Keratinocyte (primary cell): Measurements from ENCODE around the gene VPS13A. TPM values are rescaled to one million over a fixed set of nuclear protein-coding genes. Genes with fewer than 3 reads are reported as not detected.
A peak's percentile ranks its signal among the peaks of the same experiment; 100 is the strongest.

Experiments
- DNase-seq: peaks from one replicate; pipeline ENCODE4 v3.0.0-alpha.2; 2011; ENCODE audit warnings: low read depth, missing footprints, low spot score
- FAIRE-seq: peaks from 2 replicates; lab custom pipeline; 2011; peaks lifted over from hg19 to GRCh38; lab: Jason Lieb, UNC
- H2AFZ ChIP-seq: 2 replicates; pipeline ENCODE4 v1.6.0; 2012; ENCODE audit warnings: low read length, control low read depth, inconsistent platforms; ENCODE audit not compliant: control insufficient read depth
- H3K27ac ChIP-seq: 2 replicates; pipeline ENCODE4 v1.5.1; 2011; ENCODE audit warnings: low read length; ENCODE audit not compliant: control insufficient read depth, insufficient read depth
- H3K27me3 ChIP-seq: 3 replicates; pipeline ENCODE4 v1.6.0; 2011; ENCODE audit warnings: low read length; ENCODE audit not compliant: control insufficient read depth, insufficient read depth; ENCODE audit errors: extremely low read depth
- H3K36me3 ChIP-seq, 2 experiments: 2 replicates in 1 of 2; 3 replicates in 1 of 2; pipeline ENCODE4 v1.5.1; 2011; ENCODE audit warnings: low read length in 2 of 2, mild to moderate bottlenecking in 1 of 2; ENCODE audit not compliant: control insufficient read depth in 2 of 2, insufficient read depth in 2 of 2; ENCODE audit errors: extremely low read depth in 1 of 2
- H3K4me1 ChIP-seq: 3 replicates; pipeline ENCODE4 v1.5.1; 2011; ENCODE audit warnings: low read length; ENCODE audit not compliant: control insufficient read depth, insufficient read depth; ENCODE audit errors: extremely low read depth
- H3K4me2 ChIP-seq: 3 replicates; pipeline ENCODE4 v1.6.0; 2011; ENCODE audit warnings: low read depth, low read length; ENCODE audit not compliant: control insufficient read depth, insufficient read depth; ENCODE audit errors: extremely low read depth
- H3K4me3 ChIP-seq, 3 experiments: fragments of 200-600 bp in 1 of 3; sonication (generic) in 1 of 3; 2 replicates in 2 of 3; 3 replicates in 1 of 3; pipeline ENCODE4 v1.5.1; 2011 to 2016; ENCODE audit warnings: low read length in 3 of 3, mild to moderate bottlenecking in 3 of 3, control low read depth in 2 of 3, inconsistent platforms in 1 of 3, low read depth in 1 of 3, mixed read lengths in 1 of 3, mixed run types in 1 of 3, moderate library complexity in 1 of 3; ENCODE audit not compliant: control insufficient read depth in 2 of 3, insufficient read depth in 2 of 3; ENCODE audit errors: extremely low read depth in 1 of 3
- H3K79me2 ChIP-seq: 2 replicates; pipeline ENCODE4 v1.6.0; 2012; ENCODE audit warnings: low read length; ENCODE audit not compliant: control insufficient read depth, insufficient read depth
- H3K9ac ChIP-seq: 3 replicates; pipeline ENCODE4 v1.6.0; 2011; ENCODE audit warnings: low read length; ENCODE audit not compliant: control insufficient read depth, insufficient read depth; ENCODE audit errors: extremely low read depth
- H3K9me1 ChIP-seq: 3 replicates; pipeline ENCODE4 v1.6.0; 2011; ENCODE audit warnings: low read length; ENCODE audit not compliant: control insufficient read depth, insufficient read depth; ENCODE audit errors: extremely low read depth
- H3K9me3 ChIP-seq: 2 replicates; pipeline ENCODE4 v1.5.1; 2012; ENCODE audit warnings: low read depth, low read length; ENCODE audit not compliant: control insufficient read depth
- H4K20me1 ChIP-seq: 3 replicates; pipeline ENCODE4 v1.6.0; 2011; ENCODE audit warnings: low read length; ENCODE audit not compliant: control insufficient read depth, insufficient read depth; ENCODE audit errors: extremely low read depth
- CTCF ChIP-seq, 3 experiments: IDR thresholded peaks in 1 of 3; conservative IDR thresholded peaks in 1 of 3; optimal IDR thresholded peaks in 1 of 3; 2 replicates in 2 of 3; 3 replicates in 1 of 3; pipeline versions ENCODE3 to v1.5.1; 2011; ENCODE audit warnings: low read length in 3 of 3, mild to moderate bottlenecking in 3 of 3, moderate library complexity in 2 of 3, control low read depth in 1 of 3, inconsistent platforms in 1 of 3; ENCODE audit not compliant: insufficient read depth in 2 of 3; ENCODE audit errors: extremely low read depth in 1 of 3
- EZH2 ChIP-seq: IDR thresholded peaks from one replicate; pipeline ENCODE4 v1.6.1; 2012; ENCODE audit warnings: inconsistent platforms, mild to moderate bottlenecking, low read length, moderate library complexity
- dilution Hi-C: fragments of 300-500 bp; cut with MboI; formaldehyde crosslinking; loops from one replicate; pipeline ENCODE4 v1.7.0; 2020; ENCODE audit warnings: low sequenced_read_pairs; ENCODE audit not compliant: extremely low pct_ligation_motif_present
- polyA plus RNA-seq, 5 experiments: library from polyadenylated mRNA; depleted of rRNA in 3 of 5; stranded (reverse) in 3 of 5; stranded (forward) in 1 of 5; unstranded in 1 of 5; fragments of >200 nt; gene quantifications; 1 replicate in 1 of 5; 2 replicates in 3 of 5; 3 replicates in 1 of 5; pipeline versions ENCODE4 v1.2.1 to v1.2.3, GENCODE V29; 2011 to 2012; ENCODE audit warnings: missing spikeins in 2 of 5, low read depth in 1 of 5, low replicate concordance in 1 of 5

VPS13A gene
- polyA plus RNA-seq, 1 donor (not counting 4 experiments of a cell fraction or from before 2014, with no cell fraction given) = 55.3 TPM

- Histone ChIP-seq H4K20me1 (no peaks in the 10 kb centered on the region), H3K79me2 (peaks cover 35% of the 10 kb centered on the region), H3K36me3 (no peaks in the 10 kb centered on the region), H3K4me2 (no peak overlapping the region), H3K4me3 (no peak overlapping the region), H3K9me3 (no peaks in the 10 kb centered on the region), H3K9me1 (no peaks in the 10 kb centered on the region), H3K27me3 (no peaks in the 10 kb centered on the region), H3K4me1 (peaks cover 14% of the 10 kb centered on the region), H2AFZ (no peak overlapping the region), H3K9ac (no peak overlapping the region), H3K27ac (no peak overlapping the region)
- no peak for TF ChIP-seq EZH2
- no peak for TF ChIP-seq CTCF (optimal IDR thresholded peaks at IDR 0.05 in 1 of 3, IDR thresholded peaks at IDR 0.05 in 1 of 3, conservative IDR thresholded peaks at IDR 0.05 in 1 of 3; ENCODE audit: extremely low read depth in 1 of 3, insufficient read depth in 2 of 3, low read length in 3 of 3)
- DNase-seq (no peak), FAIRE-seq (no peak)
- dilution Hi-C loops = no loop called here
Observed at GRCh38 chr9:77176106-77176505, 1.2 kb upstream of the VPS13A start.

- H3K9me3 ChIP-seq = no peaks in the 10 kb centered on the region
- H3K36me3 ChIP-seq = no peaks in the 10 kb centered on the region
- peak overlapping the region; percentile 82 for H3K9ac ChIP-seq
- H3K4me2 ChIP-seq = peak overlapping the region; percentile 80
- TF ChIP-seq CTCF (optimal IDR thresholded peaks at IDR 0.05 in 1 of 3, IDR thresholded peaks at IDR 0.05 in 1 of 3, conservative IDR thresholded peaks at IDR 0.05 in 1 of 3; ENCODE audit: extremely low read depth in 1 of 3, insufficient read depth in 2 of 3, low read length in 3 of 3) (no peak), EZH2 (no peak)
- no peak for DNase-seq
- peak overlapping the region; percentile 94 for H2AFZ ChIP-seq
- H4K20me1 ChIP-seq = no peaks in the 10 kb centered on the region
- dilution Hi-C loops = no loop called here
- H3K9me1 ChIP-seq = no peaks in the 10 kb centered on the region
- peaks cover 41% of the 10 kb centered on the region for H3K79me2 ChIP-seq
- H3K4me3 ChIP-seq = peak overlapping the region; percentile 69 to 95 (median 87)
- H3K27ac ChIP-seq = no peak overlapping the region
- no peak for FAIRE-seq
- no peaks in the 10 kb centered on the region for H3K27me3 ChIP-seq
- peaks cover 14% of the 10 kb centered on the region for H3K4me1 ChIP-seq
Observed at GRCh38 chr9:77176686-77177142, 620 bp upstream of the VPS13A start.
